Stimulated activated CD4-positive, alpha-beta T cell treated with anti-CD3 and anti-CD28 coated beads, Interleukin-4, amount 100 ng/mL, for 1 hour (primary cell): ENCODE measurements around the gene EPC2.

Source experiments
- DNase-seq: peaks from one replicate; pipeline ENCODE4 v3.0.0-alpha.2; 2020

The EPC2 gene

DNA sequence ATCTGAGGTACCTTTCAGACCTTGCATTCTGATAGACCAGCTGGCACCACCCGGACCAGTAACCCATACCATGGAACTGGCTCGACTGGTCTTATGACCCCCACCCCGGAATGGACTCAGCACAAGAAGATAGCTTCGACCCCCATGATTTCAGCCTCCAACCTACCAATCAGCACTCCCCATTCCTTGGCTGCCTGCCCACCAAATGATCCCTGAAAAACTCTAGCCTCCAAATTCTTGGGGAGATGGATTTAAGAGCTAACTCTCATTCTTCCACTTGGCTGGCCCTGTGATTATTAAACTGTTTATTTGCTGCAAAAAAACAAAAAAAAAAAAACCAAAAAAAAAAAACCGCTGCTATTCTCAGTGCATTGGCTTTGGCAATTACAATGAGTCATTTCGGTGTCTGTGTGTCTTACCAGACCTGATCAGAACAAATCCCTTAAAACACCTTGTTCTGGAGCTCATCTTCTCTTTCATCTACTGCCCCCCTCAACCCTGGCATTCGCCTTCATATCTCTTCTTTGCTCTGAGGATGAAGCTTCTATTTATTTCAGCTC is 170.4 kb downstream of the EPC2 start:
- no peak for DNase-seq

DNA sequence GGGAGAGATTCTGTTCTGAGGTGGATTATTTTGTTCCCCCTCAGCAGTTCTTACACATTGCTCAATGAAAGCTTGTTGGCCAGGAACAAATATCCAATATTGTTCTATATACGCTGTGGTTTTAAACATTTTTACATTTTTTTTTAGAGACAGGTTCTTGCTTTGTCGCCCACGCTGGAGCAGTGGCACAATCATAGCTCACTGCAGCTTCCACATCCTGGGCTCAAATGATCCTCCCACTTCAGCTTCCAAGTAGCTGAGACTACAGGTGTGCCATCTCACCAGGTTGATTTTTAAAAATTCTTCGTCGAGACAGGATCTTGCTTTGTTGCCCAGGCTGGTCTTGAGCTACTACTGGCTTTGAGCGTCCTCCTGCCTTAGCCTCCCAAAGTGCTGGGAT is 171.6 kb downstream of the EPC2 start:
- no peak for DNase-seq

- DNase-seq: no peak
Observed at GRCh38 chr2:148817210-148817708, 172.7 kb downstream of the EPC2 start.

DNA sequence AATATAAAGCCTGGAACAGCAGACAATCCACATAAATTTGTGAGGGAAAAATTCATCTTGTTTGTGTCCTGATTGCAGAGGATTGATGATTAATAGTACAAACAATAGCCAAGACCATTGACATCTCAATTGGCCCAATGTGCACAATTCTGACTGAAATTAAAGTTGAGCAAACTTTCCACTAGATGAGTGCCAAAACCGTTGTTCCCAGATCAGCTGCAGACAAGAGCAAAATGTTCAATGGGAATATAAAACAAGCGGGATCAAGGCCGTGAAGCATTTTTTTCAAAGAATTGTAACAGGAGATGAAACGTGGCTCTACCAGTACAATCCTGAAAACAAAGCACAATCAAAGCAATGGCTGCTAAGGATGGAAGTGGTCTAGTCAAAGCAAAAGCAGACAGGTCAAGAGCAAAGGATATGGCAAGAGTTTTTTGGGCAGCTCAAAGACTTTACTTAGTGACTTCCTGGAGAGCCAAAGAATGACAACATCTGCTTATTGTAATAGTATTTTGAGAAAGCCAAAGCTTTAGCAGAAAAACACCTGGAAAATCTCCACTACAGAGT is 174.6 kb downstream of the EPC2 start:
- no peak for DNase-seq

DNA sequence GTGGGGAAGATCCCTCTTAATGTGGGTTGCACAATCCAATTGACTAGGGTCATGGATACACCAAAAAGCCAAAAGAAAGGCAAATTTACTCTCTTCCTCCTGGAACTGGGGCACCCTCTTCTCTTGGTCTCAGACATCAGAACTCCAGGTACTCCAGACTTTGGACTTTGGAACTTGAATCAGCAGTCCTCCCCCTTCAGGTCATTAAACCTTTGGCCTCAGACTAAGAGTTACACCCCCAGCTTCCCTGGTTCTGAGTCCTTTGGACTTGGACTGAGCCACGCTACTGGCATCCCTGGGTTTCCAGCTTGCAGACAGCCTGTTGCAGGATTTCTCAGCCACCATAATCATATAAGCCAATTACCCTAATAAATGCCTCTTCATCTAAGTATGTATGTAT is 179.6 kb downstream of the EPC2 start:
- no peak for DNase-seq

DNA sequence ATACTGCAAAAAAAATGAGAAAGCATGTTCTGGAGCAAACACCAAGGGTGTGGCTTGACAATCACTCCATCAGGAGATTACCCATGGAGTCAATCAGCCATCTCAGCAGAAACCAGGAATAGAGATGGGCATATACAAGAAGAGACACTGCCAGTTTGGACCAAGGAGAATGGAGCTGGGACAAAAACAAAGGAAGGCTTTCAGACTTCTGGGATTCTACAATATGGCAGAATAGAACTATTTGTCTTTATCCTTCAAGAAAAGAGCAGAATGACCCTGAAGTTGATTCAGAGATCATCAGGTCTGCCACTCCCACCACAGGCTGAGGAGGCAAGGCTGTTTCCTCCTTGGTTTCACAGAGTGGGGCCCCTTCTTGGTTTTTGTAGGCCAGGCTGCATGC is 182.2 kb downstream of the EPC2 start:
- DNase-seq: no peak

DNA sequence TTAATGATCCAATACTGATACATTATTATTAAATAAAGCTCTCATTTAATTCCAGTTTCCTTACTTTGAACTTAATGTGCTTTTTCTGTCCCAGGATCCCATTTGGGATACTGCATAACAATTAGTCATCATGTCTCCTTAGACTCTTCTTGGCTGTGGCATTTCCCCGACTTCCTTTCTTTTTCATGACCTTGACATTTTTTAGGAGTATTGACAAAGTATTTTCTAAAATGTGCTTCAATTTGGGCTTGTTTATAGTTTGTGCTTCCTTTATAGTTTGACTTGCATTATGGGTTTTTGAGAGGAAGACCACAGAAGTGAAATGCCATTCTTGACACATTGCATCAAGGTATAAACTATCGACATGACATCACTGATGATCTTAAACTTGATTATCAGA is 184.4 kb downstream of the EPC2 start:
- no peak for DNase-seq

DNA sequence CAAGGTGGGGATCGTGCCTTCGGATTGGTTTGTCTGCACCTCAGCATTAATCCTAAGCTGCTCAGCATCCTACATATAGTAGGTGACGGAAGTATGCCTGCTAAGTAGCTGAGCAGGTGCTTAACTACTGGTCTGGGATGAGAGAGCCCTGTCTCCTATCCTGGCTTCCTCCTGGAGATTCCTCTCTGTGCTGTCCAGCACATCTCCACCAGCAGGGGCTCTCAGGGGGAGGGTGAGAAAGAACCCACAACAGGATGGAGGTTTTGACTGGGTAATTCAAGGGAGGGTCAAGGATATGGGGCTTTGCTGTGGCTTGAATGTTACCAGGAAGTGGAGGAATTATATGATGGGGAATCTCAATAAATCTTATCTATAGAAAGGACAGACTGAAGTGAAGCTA is 185.1 kb downstream of the EPC2 start:
- no peak for DNase-seq

DNA sequence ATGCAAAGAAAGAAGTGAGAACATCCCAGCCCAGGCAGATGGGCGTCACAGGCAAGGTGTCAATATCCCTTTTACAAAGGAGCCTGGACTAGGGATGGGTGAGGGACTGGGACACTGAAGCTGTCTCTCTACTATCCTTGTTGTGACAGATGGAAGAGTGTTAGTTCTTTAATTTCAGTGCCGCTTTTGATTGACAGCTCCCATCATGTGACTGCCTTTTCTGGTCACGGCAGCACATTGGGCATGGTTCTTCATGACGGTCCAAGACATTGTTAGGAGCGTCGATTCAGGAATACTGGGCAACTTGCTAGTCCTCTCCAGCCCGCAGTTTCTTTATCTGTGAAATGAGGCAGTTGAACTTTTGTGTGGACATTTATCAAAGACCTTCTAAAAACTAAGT is 188.1 kb downstream of the EPC2 start:
- DNase-seq: no peak
